Endothelial cell (in vitro differentiated cells): ENCODE measurements around the gene KRTAP10-5. TPM values are rescaled to one million over a fixed set of nuclear protein-coding genes. Genes with fewer than 3 reads are reported as not detected.
"Not testable (repeated sequence)": the region's sequence is repeated elsewhere in the genome, so short reads cannot be mapped to it uniquely, and the experiment has no call there.

Source experiments
- DNase-seq: peaks from one replicate; pipeline ENCODE4 v3.0.0; 2021; ENCODE audit warnings: low spot score
- H3K27ac Mint-ChIP-seq: one replicate; pipeline ENCODE4 v1.8.0; 2021; ENCODE audit warnings: mixed read lengths, inconsistent platforms; ENCODE audit not compliant: unreplicated experiment
- H3K27me3 Mint-ChIP-seq: one replicate; pipeline ENCODE4 v1.8.0; 2021; ENCODE audit warnings: mild to moderate bottlenecking, moderate library complexity, mixed read lengths, inconsistent platforms; ENCODE audit not compliant: unreplicated experiment
- H3K36me3 Mint-ChIP-seq: one replicate; pipeline ENCODE4 v1.8.0; 2021; ENCODE audit warnings: mild to moderate bottlenecking, low read depth, mixed read lengths, inconsistent platforms; ENCODE audit not compliant: unreplicated experiment
- H3K4me1 Mint-ChIP-seq: one replicate; pipeline ENCODE4 v1.8.0; 2021; ENCODE audit warnings: mild to moderate bottlenecking, mixed read lengths, inconsistent platforms; ENCODE audit not compliant: unreplicated experiment
- H3K4me3 Mint-ChIP-seq: one replicate; pipeline ENCODE4 v1.8.0; 2021; ENCODE audit warnings: mild to moderate bottlenecking, mixed read lengths, inconsistent platforms; ENCODE audit not compliant: unreplicated experiment
- H3K9me3 Mint-ChIP-seq: one replicate; pipeline ENCODE4 v1.8.0; 2021; ENCODE audit warnings: mixed read lengths, inconsistent platforms; ENCODE audit not compliant: unreplicated experiment
- CTCF ChIP-seq: fragments of 200-600 bp; sonication (generic); IDR thresholded peaks from one replicate; pipeline ENCODE4 v1.5.0; 2021; ENCODE audit warnings: antibody characterized with exemption; ENCODE audit not compliant: unreplicated experiment
- total RNA-seq: library from RNA; stranded (reverse); fragmentation: NEBNext Ultra II Directional; extraction: Animal tissue kit (Norgen Biotek cat#: 25700); gene quantifications from one replicate; pipeline ENCODE4 v1.2.1, GENCODE V29; 2021; ENCODE audit not compliant: unreplicated experiment

The KRTAP10-5 gene
- total RNA-seq, 1 donor from 2014 or later: not detected

- Mint-ChIP-seq H3K9me3 (peaks cover 4% of the 10 kb centered on the region), H3K4me1 (peaks cover 4% of the 10 kb centered on the region), H3K4me3 (no peak within 1 kb of the TSS), H3K27me3 (peaks cover 9% of the 10 kb centered on the region), H3K36me3 (no peaks in the 10 kb centered on the region), H3K27ac (no peak within 1 kb of the TSS)
- TF ChIP-seq CTCF: no peak
- no peak for DNase-seq
Observed at GRCh38 chr21:44558695-44559094, 21.7 kb downstream of the KRTAP10-5 start, which contains the start of gene KRTAP10-3. TSS of gene KRTAP10-3 (minus strand) at chr21:44558795. CDS start at chr21:44558715, 80 bp downstream.

GRCh38 chr21:44558329-44558675 lies 22.1 kb downstream of the KRTAP10-5 start:
- DNase-seq: not testable (repeated sequence)

GRCh38 chr21:44557491-44558328 lies 22.7 kb downstream of the KRTAP10-5 start:
- DNase-seq: no peak
- no peaks in the 10 kb centered on the region for H3K36me3 Mint-ChIP-seq

More at GRCh38 chr21:44558329-44558675, 22.1 kb downstream of the KRTAP10-5 start:
- not testable (repeated sequence) for H3K4me1 Mint-ChIP-seq, H3K36me3 Mint-ChIP-seq, H3K27ac Mint-ChIP-seq, H3K4me3 Mint-ChIP-seq, H3K9me3 Mint-ChIP-seq, H3K27me3 Mint-ChIP-seq

GRCh38 chr21:44556879-44557278 lies 23.5 kb downstream of the KRTAP10-5 start:
- peaks cover 4% of the 10 kb centered on the region for H3K4me1 Mint-ChIP-seq
- no peak overlapping the region for H3K27ac Mint-ChIP-seq
- peaks cover 7% of the 10 kb centered on the region for H3K27me3 Mint-ChIP-seq
- DNase-seq: no peak
- H3K4me3 Mint-ChIP-seq: no peak overlapping the region
- no peaks in the 10 kb centered on the region for H3K36me3 Mint-ChIP-seq
- no peaks in the 10 kb centered on the region for H3K9me3 Mint-ChIP-seq
- TF ChIP-seq CTCF: no peak

More at GRCh38 chr21:44557491-44558328, 22.7 kb downstream of the KRTAP10-5 start:
- H3K9me3 Mint-ChIP-seq: peaks cover 4% of the 10 kb centered on the region
- no peak for TF ChIP-seq CTCF
- peaks cover 4% of the 10 kb centered on the region for H3K4me1 Mint-ChIP-seq
- no peak overlapping the region for H3K27ac Mint-ChIP-seq
- no peak overlapping the region for H3K4me3 Mint-ChIP-seq
- H3K27me3 Mint-ChIP-seq: peaks cover 9% of the 10 kb centered on the region

- no peaks in the 10 kb centered on the region for H3K9me3 Mint-ChIP-seq
- no peaks in the 10 kb centered on the region for H3K36me3 Mint-ChIP-seq
- DNase-seq: no peak
- no peak overlapping the region for H3K4me3 Mint-ChIP-seq
- H3K4me1 Mint-ChIP-seq: peaks cover 4% of the 10 kb centered on the region
- no peak overlapping the region for H3K27ac Mint-ChIP-seq
- peaks cover 9% of the 10 kb centered on the region for H3K27me3 Mint-ChIP-seq
- TF ChIP-seq CTCF: no peak
Observed at GRCh38 chr21:44555200-44555875, 25.1 kb downstream of the KRTAP10-5 start.
